Glutamatergic neuron (in vitro differentiated cells): Measurements from ENCODE around the gene CCDC192. TPM values are rescaled to one million over a fixed set of nuclear protein-coding genes. Genes with fewer than 3 reads are reported as not detected.

Experiments used
- DNase-seq: peaks from one replicate; pipeline ENCODE4 v3.0.0; 2022
- H3K27ac Mint-ChIP-seq: one replicate; pipeline ENCODE4 v1.8.0; 2020; ENCODE audit warnings: mild to moderate bottlenecking, mixed read lengths, inconsistent platforms; ENCODE audit not compliant: unreplicated experiment
- H3K27me3 Mint-ChIP-seq: one replicate; pipeline ENCODE4 v1.8.0; 2020; ENCODE audit warnings: mild to moderate bottlenecking, moderate library complexity, mixed read lengths, inconsistent platforms; ENCODE audit not compliant: unreplicated experiment
- H3K36me3 Mint-ChIP-seq: one replicate; pipeline ENCODE4 v1.8.0; 2020; ENCODE audit warnings: mild to moderate bottlenecking, mixed read lengths, inconsistent platforms; ENCODE audit not compliant: unreplicated experiment
- H3K4me1 Mint-ChIP-seq: one replicate; pipeline ENCODE4 v1.8.0; 2020; ENCODE audit warnings: mild to moderate bottlenecking, low read depth, mixed read lengths, inconsistent platforms; ENCODE audit not compliant: unreplicated experiment
- H3K4me3 Mint-ChIP-seq: one replicate; pipeline ENCODE4 v1.8.0; 2020; ENCODE audit warnings: mild to moderate bottlenecking, mixed read lengths, inconsistent platforms; ENCODE audit not compliant: unreplicated experiment
- H3K9me3 Mint-ChIP-seq: one replicate; pipeline ENCODE4 v1.8.0; 2020; ENCODE audit warnings: mild to moderate bottlenecking, moderate library complexity, mixed read lengths, inconsistent platforms; ENCODE audit not compliant: unreplicated experiment
- total RNA-seq: library from RNA; stranded (reverse); fragmentation: NEBNext Ultra II Directional; extraction: Animal tissue kit (Norgen Biotek cat#: 25700); gene quantifications from one replicate; pipeline ENCODE4 v1.2.1, GENCODE V29; 2021; ENCODE audit not compliant: unreplicated experiment
- TF ChIP-seq, protein P1 (sequence below): fragments of 200-600 bp; sonication (generic); IDR thresholded peaks from one replicate; pipeline ENCODE4 v1.5.0; 2021; ENCODE audit not compliant: partially characterized antibody, unreplicated experiment

CCDC192 gene
- total RNA-seq, 1 donor from 2014 or later: not detected

DNA sequence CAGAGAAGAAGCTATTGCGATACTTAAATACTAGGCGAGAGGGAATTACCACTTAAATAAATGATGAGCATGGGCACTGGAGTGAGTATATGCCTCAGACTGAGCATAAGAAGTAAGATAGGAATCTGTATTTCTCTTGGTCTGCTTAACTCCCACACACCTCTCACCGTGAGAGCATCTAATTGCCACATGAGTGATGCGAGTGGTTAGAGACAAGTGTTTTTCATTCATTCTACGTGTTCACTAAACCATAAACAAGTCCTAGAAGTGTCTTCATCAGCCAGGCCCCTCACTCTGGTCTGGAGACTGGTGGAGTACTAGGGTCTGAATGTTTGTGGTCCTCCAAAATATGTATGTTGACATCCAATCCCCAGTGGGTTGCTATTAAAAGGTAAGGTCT is 230.2 kb downstream of the CCDC192 start:
- Mint-ChIP-seq H3K9me3 (no peaks in the 10 kb centered on the region), H3K27ac (no peak overlapping the region), H3K4me3 (no peak overlapping the region), H3K4me1 (no peaks in the 10 kb centered on the region), H3K27me3 (peaks cover 3% of the 10 kb centered on the region), H3K36me3 (peaks cover 6% of the 10 kb centered on the region)
- TF ChIP-seq, protein P1, sequence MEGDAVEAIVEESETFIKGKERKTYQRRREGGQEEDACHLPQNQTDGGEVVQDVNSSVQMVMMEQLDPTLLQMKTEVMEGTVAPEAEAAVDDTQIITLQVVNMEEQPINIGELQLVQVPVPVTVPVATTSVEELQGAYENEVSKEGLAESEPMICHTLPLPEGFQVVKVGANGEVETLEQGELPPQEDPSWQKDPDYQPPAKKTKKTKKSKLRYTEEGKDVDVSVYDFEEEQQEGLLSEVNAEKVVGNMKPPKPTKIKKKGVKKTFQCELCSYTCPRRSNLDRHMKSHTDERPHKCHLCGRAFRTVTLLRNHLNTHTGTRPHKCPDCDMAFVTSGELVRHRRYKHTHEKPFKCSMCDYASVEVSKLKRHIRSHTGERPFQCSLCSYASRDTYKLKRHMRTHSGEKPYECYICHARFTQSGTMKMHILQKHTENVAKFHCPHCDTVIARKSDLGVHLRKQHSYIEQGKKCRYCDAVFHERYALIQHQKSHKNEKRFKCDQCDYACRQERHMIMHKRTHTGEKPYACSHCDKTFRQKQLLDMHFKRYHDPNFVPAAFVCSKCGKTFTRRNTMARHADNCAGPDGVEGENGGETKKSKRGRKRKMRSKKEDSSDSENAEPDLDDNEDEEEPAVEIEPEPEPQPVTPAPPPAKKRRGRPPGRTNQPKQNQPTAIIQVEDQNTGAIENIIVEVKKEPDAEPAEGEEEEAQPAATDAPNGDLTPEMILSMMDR: no peak
- DNase-seq: no peak

- H3K36me3 Mint-ChIP-seq: peaks cover 6% of the 10 kb centered on the region
- TF ChIP-seq, protein P1: no peak
- no peaks in the 10 kb centered on the region for H3K4me1 Mint-ChIP-seq
- peaks cover 3% of the 10 kb centered on the region for H3K27me3 Mint-ChIP-seq
- H3K4me3 Mint-ChIP-seq: no peak overlapping the region
- no peak overlapping the region for H3K27ac Mint-ChIP-seq
- no peak for DNase-seq
- no peaks in the 10 kb centered on the region for H3K9me3 Mint-ChIP-seq
These were observed 231.6 kb downstream of the CCDC192 start for GRCh38 chr5:127934791-127935256.

DNA sequence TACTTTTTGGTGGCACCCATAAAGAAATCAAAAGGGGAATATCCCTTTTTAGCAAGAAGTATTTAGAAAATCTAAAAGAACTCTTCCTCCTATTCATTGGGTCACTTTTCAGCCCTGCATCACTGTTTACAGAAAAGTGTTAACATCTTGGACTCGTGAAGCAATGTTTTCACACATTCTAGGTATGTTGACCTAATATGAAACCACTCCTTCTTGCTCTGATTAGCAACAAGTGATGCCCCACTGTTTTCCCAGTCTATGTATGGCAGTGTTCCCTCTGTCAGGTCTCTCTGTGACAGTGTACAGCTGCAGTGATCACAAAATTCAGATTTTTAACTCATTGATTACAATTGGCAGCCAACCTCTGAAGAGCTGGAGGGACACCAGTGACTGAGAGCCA is 232.2 kb downstream of the CCDC192 start:
- H3K4me1 Mint-ChIP-seq: no peaks in the 10 kb centered on the region
- H3K27me3 Mint-ChIP-seq: peaks cover 3% of the 10 kb centered on the region
- H3K9me3 Mint-ChIP-seq: no peaks in the 10 kb centered on the region
- H3K27ac Mint-ChIP-seq: no peak overlapping the region
- TF ChIP-seq, protein P1: no peak
- no peak for DNase-seq
- peaks cover 6% of the 10 kb centered on the region for H3K36me3 Mint-ChIP-seq
- no peak overlapping the region for H3K4me3 Mint-ChIP-seq

DNA sequence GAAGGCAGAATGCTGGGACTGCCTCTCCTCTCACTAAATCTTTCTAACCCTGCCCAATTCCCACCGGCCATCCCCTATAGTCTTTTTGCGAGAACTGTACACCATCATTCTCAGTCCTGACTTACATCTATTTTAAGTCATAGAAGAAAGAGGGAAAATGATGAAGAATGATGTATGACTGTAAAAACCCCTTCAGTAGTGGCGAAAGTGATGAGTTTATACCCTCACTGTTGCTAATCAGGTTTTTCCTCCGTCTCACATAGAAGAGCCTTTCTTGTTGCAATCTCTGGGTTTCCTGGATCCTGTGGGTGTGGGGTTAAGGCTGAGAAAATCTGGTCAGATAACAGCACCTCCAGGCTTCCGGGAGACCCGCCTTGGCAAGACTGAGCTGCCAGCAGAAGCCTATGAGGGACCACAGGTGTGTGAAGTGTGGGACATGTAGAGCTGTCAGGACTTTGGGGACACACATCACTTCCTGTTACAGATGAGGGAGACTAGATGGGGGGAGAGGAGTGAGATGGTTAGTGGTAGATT is 233.3 kb downstream of the CCDC192 start:
- Mint-ChIP-seq H3K4me1 (peaks cover 8% of the 10 kb centered on the region), H3K36me3 (peaks cover 6% of the 10 kb centered on the region), H3K27me3 (peaks cover 3% of the 10 kb centered on the region), H3K9me3 (peaks cover 3% of the 10 kb centered on the region), H3K27ac (no peak overlapping the region), H3K4me3 (no peak overlapping the region)
- no peak for DNase-seq
- TF ChIP-seq, protein P1: no peak

GRCh38 chr5:127938746-127939145 is 235.6 kb downstream of the CCDC192 start:
- H3K9me3 Mint-ChIP-seq: peaks cover 6% of the 10 kb centered on the region
- TF ChIP-seq, protein P1: no peak

More at GRCh38 chr5:127938746-127939145, 235.6 kb downstream of the CCDC192 start:
- Mint-ChIP-seq H3K27me3 (no peaks in the 10 kb centered on the region), H3K27ac (no peak overlapping the region), H3K4me3 (no peak overlapping the region), H3K36me3 (no peaks in the 10 kb centered on the region), H3K4me1 (peaks cover 27% of the 10 kb centered on the region)
- DNase-seq: no peak
